H9 (cell line): ENCODE measurements around the gene FBXO41. TPM values are rescaled to one million over a fixed set of nuclear protein-coding genes. Genes with fewer than 3 reads are reported as not detected.

ENCODE experiments used
- DNase-seq: peaks from one replicate; pipeline ENCODE4 v3.0.0-alpha.2; 2017
- H2AFZ ChIP-seq: one replicate; pipeline ENCODE4 v1.6.1; 2013; ENCODE audit warnings: mild to moderate bottlenecking, low read length, control low read depth, moderate library complexity
- H2AK5ac ChIP-seq: 2 replicates; pipeline ENCODE4 v1.6.1; 2013; ENCODE audit warnings: low read length, control low read depth, mixed read lengths; ENCODE audit not compliant: insufficient read length
- H2BK120ac ChIP-seq: one replicate; pipeline ENCODE4 v1.6.1; 2013; ENCODE audit warnings: low read depth, mild to moderate bottlenecking, low read length, control low read depth, inconsistent platforms; ENCODE audit not compliant: poor library complexity, severe bottlenecking
- H2BK12ac ChIP-seq: 2 replicates; pipeline ENCODE4 v1.6.1; 2013; ENCODE audit warnings: low read length, control low read depth, mixed read lengths, low read depth; ENCODE audit not compliant: insufficient read length
- H2BK15ac ChIP-seq: 2 replicates; pipeline ENCODE4 v1.6.1; 2013; ENCODE audit warnings: low read depth, low read length, control low read depth
- H2BK20ac ChIP-seq: one replicate; pipeline ENCODE4 v1.6.1; 2013; ENCODE audit warnings: low read depth, mild to moderate bottlenecking, low read length, control low read depth, inconsistent platforms; ENCODE audit not compliant: poor library complexity, severe bottlenecking
- H2BK5ac ChIP-seq: 2 replicates; pipeline ENCODE4 v1.6.1; 2013; ENCODE audit warnings: low read length, control low read depth, mixed read lengths; ENCODE audit not compliant: insufficient read length
- H3K14ac ChIP-seq: 2 replicates; pipeline ENCODE4 v1.6.1; 2013; ENCODE audit warnings: low read length, control low read depth; ENCODE audit not compliant: insufficient read depth
- H3K18ac ChIP-seq: 2 replicates; pipeline ENCODE4 v1.6.1; 2013; ENCODE audit warnings: low read depth, mild to moderate bottlenecking, mixed read lengths, low read length, control low read depth; ENCODE audit not compliant: insufficient read length
- H3K23ac ChIP-seq: 2 replicates; pipeline ENCODE4 v1.6.1; 2013; ENCODE audit warnings: low read length, control low read depth, mixed read lengths, low read depth; ENCODE audit not compliant: insufficient read length
- H3K23me2 ChIP-seq: 2 replicates; pipeline ENCODE4 v1.6.1; 2013; ENCODE audit warnings: low read depth, mild to moderate bottlenecking, mixed read lengths, low read length, control low read depth; ENCODE audit not compliant: insufficient read length, poor library complexity, severe bottlenecking
- H3K27ac ChIP-seq: 2 replicates; pipeline ENCODE4 v1.5.1; 2013; ENCODE audit warnings: low read length, control low read depth, mixed read lengths, low read depth; ENCODE audit not compliant: insufficient read length
- H3K27me3 ChIP-seq: 2 replicates; pipeline ENCODE4 v1.6.1; 2013; ENCODE audit warnings: low read length, control low read depth, inconsistent platforms; ENCODE audit not compliant: insufficient read depth
- H3K4ac ChIP-seq: 2 replicates; pipeline ENCODE4 v1.6.1; 2013; ENCODE audit warnings: low read depth, mild to moderate bottlenecking, control low read depth, inconsistent platforms, low read length, moderate library complexity
- H3K4me1 ChIP-seq: 2 replicates; pipeline ENCODE4 v1.6.1; 2013; ENCODE audit warnings: low read length, control low read depth, inconsistent platforms; ENCODE audit not compliant: insufficient read depth
- H3K4me2 ChIP-seq: 2 replicates; pipeline ENCODE4 v1.6.1; 2013; ENCODE audit warnings: low read length, control low read depth, mixed read lengths; ENCODE audit not compliant: insufficient read length, insufficient read depth
- H3K56ac ChIP-seq: 2 replicates; pipeline ENCODE4 v1.6.1; 2013; ENCODE audit warnings: low read depth, mild to moderate bottlenecking, mixed read lengths, low read length, control low read depth; ENCODE audit not compliant: insufficient read length
- H3K79me1 ChIP-seq: 2 replicates; pipeline ENCODE4 v1.6.1; 2013; ENCODE audit warnings: low read depth, mild to moderate bottlenecking, moderate library complexity, low read length, control low read depth, inconsistent platforms; ENCODE audit not compliant: insufficient read depth, poor library complexity, severe bottlenecking
- H3K79me2 ChIP-seq: 2 replicates; pipeline ENCODE4 v1.6.1; 2013; ENCODE audit warnings: low read length, control low read depth, inconsistent platforms; ENCODE audit not compliant: insufficient read depth
- H3K9ac ChIP-seq: 2 replicates; pipeline ENCODE4 v1.6.1; 2013; ENCODE audit warnings: low read length, control low read depth, mixed read lengths; ENCODE audit not compliant: insufficient read length; ENCODE audit errors: extremely low read depth
- H3K9me3 ChIP-seq: one replicate; pipeline ENCODE4 v1.6.1; 2013; ENCODE audit warnings: low read depth, low read length, inconsistent platforms; ENCODE audit not compliant: control insufficient read depth
- H3T11ph ChIP-seq: one replicate; pipeline ENCODE4 v1.6.1; 2013; ENCODE audit warnings: mild to moderate bottlenecking, low read length, control low read depth, inconsistent platforms
- H4K20me1 ChIP-seq: one replicate; pipeline ENCODE4 v1.6.1; 2013; ENCODE audit not compliant: control insufficient read depth, insufficient read length, insufficient read depth
- H4K5ac ChIP-seq: 2 replicates; pipeline ENCODE4 v1.6.1; 2013; ENCODE audit warnings: low read depth, mild to moderate bottlenecking, mixed read lengths, low read length, control low read depth; ENCODE audit not compliant: insufficient read length
- H4K8ac ChIP-seq: replicated peaks from 2 replicates; pipeline ENCODE4 v1.6.1; 2013; ENCODE audit warnings: low read length, control low read depth, mixed read lengths, low read depth; ENCODE audit not compliant: insufficient read length
- H4K91ac ChIP-seq: 2 replicates; pipeline ENCODE4 v1.6.1; 2013; ENCODE audit warnings: low read depth, mild to moderate bottlenecking, moderate library complexity, mixed read lengths, low read length, control low read depth; ENCODE audit not compliant: insufficient read length
- H3K27ac Mint-ChIP-seq, 3 experiments: 2 replicates in 2 of 3; 3 replicates in 1 of 3; pipeline ENCODE4 v1.8.0; 2020 to 2021; ENCODE audit warnings: mixed read lengths in 3 of 3, mild to moderate bottlenecking in 1 of 3, moderate library complexity in 1 of 3
- H3K27me3 Mint-ChIP-seq: 2 replicates; pipeline ENCODE4 v1.8.0; 2021; ENCODE audit warnings: low read depth, mild to moderate bottlenecking, moderate library complexity, mixed read lengths
- H3K36me3 Mint-ChIP-seq, 3 experiments: 2 replicates in 2 of 3; 3 replicates in 1 of 3; pipeline ENCODE4 v1.8.0; 2020 to 2021; ENCODE audit warnings: low read depth in 3 of 3, mixed read lengths in 3 of 3; ENCODE audit not compliant: insufficient read depth in 1 of 3
- H3K4me1 Mint-ChIP-seq, 2 experiments: 2 replicates each; pipeline ENCODE4 v1.8.0; 2020; ENCODE audit warnings: mixed read lengths in 2 of 2
- H3K4me3 Mint-ChIP-seq, 2 experiments: 2 replicates in 1 of 2; 3 replicates in 1 of 2; pipeline ENCODE4 v1.8.0; 2020 to 2021; ENCODE audit warnings: mild to moderate bottlenecking in 2 of 2, mixed read lengths in 2 of 2, moderate library complexity in 1 of 2
- H3K9me3 Mint-ChIP-seq, 2 experiments: 2 replicates in 1 of 2; 3 replicates in 1 of 2; pipeline ENCODE4 v1.8.0; 2020; ENCODE audit warnings: mild to moderate bottlenecking in 2 of 2, mixed read lengths in 2 of 2, moderate library complexity in 1 of 2
- CTCF ChIP-seq: fragments of 200-600 bp; sonication (generic); conservative IDR thresholded peaks from 3 replicates; pipeline ENCODE4 v1.8.0; 2021; ENCODE audit warnings: antibody characterized with exemption, mild to moderate bottlenecking
- WGBS: extraction: QIAGEN DNeasy Blood & Tissue Kit; methylation state at CpG from one replicate; pipeline ENCODE4 v1.1.7; 2013; ENCODE audit warnings: missing lambda C conversion rate, low lambda C conversion rate, mixed read lengths; ENCODE audit not compliant: insufficient read length; ENCODE audit errors: extremely low coverage; 5-methylcytosine and 5-hydroxymethylcytosine counted together
- total RNA-seq: library from RNA; stranded (reverse); gene quantifications from 2 replicates; pipeline ENCODE4 v1.2.1, GENCODE V29; 2021

FBXO41 gene
- total RNA-seq, 1 experiment from 2014 or later: 16.2 TPM

GRCh38 chr2:73267008-73267407 is 17.3 kb downstream of the FBXO41 start:
- peaks cover 4 to 20% (median 14%) of the 10 kb centered on the region in 3 experiments; a peak in 6 of 7 replicates for H3K36me3 Mint-ChIP-seq
- Histone ChIP-seq H4K20me1 (no peaks in the 10 kb centered on the region), H3K23me2 (peaks cover 9% of the 10 kb centered on the region), H2BK5ac (no peak overlapping the region), H4K8ac (no peak overlapping the region), H2BK120ac (no peak overlapping the region), H3K23ac (no peak overlapping the region), H3K4me2 (no peak overlapping the region), H3K79me2 (no peaks in the 10 kb centered on the region), H3K14ac (no peak overlapping the region), H3K27ac (no peak overlapping the region), H3T11ph (no peak overlapping the region), H3K9me3 (no peaks in the 10 kb centered on the region), H2BK15ac (no peak overlapping the region), H2AFZ (no peak overlapping the region), H3K4ac (no peak overlapping the region), H3K18ac (no peak overlapping the region), H4K91ac (no peak overlapping the region), H2AK5ac (no peak overlapping the region), H3K4me1 (peaks cover 2% of the 10 kb centered on the region; the same call in 1 of the 2 replicates), H2BK12ac (no peak overlapping the region), H4K5ac (no peak overlapping the region), H2BK20ac (no peak overlapping the region), H3K27me3 (no peaks in the 10 kb centered on the region; the same call in 1 of the 2 replicates), H3K9ac (no peak overlapping the region), H3K56ac (no peak overlapping the region), H3K79me1 (no peaks in the 10 kb centered on the region)
- H3K4me3 Mint-ChIP-seq: no peak overlapping the region; a peak in 1 of 5 replicates
- no peak overlapping the region for H3K27ac Mint-ChIP-seq
- no peak for DNase-seq
- no CpG with 5 or more reads among the region's 4 CpGs for WGBS
- peaks cover 43% of the 10 kb centered on the region for H3K27me3 Mint-ChIP-seq
- H3K4me1 Mint-ChIP-seq: peaks cover 9 to 17% of the 10 kb centered on the region in 2 experiments
- H3K9me3 Mint-ChIP-seq: no peaks in the 10 kb centered on the region
- no peak for TF ChIP-seq CTCF
